ENCODE results near the gene NGFR.

The NGFR gene, protein sequence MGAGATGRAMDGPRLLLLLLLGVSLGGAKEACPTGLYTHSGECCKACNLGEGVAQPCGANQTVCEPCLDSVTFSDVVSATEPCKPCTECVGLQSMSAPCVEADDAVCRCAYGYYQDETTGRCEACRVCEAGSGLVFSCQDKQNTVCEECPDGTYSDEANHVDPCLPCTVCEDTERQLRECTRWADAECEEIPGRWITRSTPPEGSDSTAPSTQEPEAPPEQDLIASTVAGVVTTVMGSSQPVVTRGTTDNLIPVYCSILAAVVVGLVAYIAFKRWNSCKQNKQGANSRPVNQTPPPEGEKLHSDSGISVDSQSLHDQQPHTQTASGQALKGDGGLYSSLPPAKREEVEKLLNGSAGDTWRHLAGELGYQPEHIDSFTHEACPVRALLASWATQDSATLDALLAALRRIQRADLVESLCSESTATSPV

DNA sequence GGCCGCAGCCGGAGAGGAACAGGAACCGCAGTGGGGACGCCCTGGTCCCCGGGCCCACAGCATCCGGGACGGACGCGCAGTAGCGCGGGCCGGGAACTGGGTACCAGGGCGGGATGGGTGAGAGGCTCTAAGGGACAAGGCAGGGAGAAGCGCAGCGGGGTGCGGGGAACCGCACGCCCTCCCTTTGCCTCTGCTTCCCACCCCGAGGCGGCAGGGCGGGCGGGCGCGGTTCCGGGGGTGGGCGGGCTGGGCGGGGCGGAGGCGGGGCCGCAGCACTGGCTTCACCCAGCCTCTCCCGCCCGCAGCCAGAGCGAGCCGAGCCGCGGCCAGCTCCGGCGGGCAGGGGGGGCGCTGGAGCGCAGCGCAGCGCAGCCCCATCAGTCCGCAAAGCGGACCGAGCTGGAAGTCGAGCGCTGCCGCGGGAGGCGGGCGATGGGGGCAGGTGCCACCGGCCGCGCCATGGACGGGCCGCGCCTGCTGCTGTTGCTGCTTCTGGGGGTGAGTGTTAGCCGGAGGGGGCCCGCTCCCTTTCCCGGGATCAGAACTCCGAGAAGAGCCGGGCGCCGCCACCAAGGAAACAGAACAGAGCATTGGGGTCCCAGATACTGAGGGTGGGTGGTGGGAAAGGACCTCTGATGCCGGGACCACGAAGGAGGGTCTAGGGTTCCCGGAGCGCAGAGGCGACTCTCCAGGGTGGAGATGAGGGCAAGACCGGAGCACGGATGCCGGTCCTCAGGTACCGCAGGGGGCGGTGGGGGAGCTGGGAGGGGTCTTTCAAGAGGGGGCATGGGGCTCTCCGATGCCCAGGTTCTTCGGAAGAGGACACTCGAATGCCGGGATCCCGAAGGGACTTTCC is at the start of gene NGFR:
TSS of gene NGFR (plus strand) at position 308 of the 856 bp plus-strand sequence. CDS start at position 433, 125 bp downstream.
- peak in 5 of 6 experiments; percentile 32 to 54 (median 37) for DNase-seq

DNA sequence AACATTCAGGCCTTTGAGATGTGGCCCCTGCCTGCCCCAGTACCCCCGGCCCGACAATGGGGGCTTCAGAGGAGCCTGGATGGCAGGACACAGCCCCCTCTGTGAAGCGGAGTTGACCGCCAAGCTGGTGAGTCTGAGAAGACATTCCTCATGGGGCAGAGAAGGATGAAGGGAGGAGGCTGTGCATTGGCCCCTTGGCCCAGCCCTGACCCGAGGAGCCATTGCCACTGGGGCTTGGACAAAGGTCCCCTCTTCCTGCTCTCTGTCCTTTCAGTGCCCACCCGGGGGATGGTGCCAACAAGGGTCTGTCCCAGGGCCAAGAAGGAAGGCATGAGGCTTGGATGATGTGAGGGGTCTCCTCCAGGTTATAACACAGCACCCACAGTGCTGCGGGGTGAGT is 49.5 kb upstream of the NGFR start:
- DNase-seq, result no peak

DNA sequence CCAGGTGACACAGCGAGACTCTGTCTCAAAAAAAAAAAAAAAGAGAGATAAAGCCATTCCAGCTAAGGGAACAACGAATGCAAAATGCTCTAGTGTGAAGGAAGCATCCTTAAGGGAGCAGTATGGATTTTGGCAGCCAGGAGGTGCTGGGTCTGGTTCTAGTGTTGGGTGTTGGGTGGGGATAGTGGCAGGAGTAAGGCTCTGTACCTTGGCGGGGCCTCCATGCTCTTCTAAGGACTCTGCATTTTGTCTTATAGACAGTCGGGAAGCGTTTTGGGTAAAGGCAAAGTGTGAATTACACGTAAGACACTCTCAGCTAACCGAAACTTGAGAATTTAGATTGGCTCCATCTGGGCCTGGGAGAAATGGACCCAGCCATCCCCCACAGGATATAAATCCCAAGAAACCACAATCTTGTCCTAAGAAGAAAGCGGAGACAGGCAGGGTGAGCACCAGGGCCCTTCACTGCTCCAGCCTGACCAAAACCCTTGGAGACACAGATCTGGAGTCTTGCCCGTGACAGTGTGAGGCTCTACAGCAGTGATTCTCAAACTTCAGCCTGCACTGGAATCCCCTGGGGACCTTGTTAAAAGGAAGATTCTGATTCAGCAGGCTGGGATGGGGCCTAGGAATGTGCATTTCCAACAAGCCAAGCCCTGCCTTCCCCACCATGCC is 47.3 kb upstream of the NGFR start:
- DNase-seq, result no peak

DNA sequence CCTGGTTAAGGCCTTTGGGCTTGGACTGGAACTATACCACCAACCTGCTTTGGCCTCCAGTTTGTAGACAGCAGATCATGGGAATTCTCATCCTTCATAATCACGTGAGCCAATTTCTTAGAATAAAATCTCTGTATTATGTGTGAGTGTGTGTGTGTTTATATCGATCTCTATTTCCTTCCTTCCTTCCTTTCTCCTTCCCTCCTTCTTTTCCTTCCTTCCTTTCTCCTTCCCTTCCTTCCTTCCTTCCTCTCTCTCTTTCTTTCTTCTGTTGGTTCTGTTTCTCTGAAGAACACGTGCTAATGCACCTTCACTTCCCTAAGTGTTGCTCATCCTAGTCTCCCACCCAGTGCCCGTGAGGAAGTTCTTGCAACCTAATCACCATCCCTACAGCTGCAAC is 44.9 kb upstream of the NGFR start:
- DNase-seq, result no peak

DNA sequence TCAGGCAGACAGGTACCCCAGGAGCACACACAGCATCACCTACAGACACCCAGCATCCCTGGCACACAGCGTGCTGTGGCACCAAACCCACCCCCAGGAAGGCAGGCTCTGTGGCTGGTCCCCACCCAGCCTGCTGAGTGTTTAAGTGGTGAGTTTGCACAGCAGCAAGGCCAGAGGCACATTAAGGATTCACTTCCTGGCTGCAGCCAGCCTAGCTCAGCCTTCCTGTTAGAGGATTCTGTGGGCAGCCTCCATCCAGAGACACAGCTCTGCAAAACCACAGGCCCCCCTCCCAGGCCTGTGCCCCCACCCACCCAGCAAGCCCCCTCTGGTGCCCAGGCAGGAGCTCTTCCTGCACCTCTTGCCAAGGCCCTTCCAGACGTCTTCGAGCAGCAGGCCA is 44.4 kb upstream of the NGFR start:
- no peak for DNase-seq

DNA sequence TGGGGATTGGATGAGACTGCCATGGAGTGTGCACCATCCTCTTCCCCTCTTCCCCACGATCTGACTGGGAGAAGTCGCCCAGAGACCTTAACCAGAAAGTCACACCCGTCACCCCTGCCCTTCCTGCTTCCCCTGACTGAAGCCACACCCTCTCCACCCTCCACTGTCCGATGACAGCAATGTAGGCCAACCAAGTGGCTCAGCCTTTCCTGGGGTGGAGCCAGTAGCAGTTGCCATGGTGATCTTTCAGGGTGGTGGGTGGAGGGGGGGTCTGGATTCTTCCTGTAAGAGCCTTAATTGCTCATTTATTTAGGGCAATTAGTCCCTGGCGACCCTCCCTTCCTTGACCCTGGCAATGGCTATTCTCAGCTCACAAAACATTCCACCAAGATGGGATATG is 42.9 kb upstream of the NGFR start:
- no peak for DNase-seq

DNA sequence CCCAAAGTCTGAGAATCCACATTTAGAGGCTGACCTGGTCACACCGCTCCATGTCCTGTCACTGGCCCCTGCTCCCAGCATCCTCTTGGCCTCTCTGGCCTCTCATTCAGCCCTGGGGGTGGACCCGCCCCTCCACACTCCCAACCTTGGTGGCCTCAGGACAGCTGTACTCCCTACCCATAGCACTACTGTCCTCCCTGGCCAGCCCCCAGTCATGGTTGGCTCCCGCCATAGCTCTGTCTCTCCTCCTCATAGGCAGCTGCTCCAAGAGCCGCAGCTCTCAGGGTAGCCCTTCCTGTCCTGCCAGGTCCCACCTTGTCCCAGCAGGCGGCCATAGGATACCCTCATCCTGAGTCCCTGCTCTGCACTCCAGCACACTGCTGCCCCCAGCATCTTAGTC is 42.4 kb upstream of the NGFR start:
- no peak for DNase-seq

DNA sequence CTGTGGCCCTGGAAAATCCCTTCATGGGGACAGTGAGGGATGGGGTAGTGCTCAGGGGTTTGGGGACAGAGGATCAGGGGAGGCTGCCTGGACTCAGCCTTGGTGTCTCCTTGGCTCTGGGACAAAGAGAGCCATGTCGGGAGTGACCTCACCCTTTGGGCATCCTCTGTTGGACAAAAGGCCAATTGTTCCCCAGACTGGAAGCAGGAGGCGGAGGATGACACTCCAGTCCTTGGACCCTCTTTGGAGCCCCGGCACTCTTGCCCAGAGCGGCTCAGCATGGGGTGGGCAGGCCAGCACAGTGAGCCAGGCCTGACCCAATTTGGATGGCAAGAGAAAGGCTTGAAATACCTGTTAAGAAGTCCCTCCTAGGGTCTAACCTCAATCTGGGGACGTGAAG is 41.0 kb upstream of the NGFR start:
- no peak for DNase-seq

DNA sequence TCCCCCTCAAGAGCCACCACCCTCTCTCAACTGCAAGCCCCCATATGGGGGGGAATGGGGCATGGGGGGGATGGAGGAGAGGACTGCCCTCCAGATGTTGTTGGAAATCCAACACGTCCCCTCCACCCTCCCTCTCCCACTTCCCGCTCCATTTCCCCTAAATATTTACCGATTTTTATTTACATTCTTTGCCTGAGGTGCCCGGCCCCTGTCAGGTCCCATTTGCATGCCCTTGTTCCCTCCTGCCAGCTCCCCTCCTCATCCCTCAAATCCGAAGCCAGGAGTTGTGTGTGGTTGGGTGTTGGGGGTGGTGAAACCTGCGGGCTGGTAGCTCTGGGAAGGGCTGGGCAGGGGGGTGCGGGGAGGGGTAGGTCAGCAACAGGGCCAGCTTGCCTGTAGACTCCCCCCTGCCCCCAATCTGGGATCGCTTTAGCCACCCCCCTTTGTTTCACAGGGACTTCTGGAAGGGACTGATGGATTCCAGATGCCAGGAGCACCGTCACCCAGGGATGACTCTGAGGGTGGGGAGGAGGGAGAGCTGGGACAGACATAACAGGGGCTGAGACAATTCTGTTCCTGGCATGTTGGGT is 39.7 kb upstream of the NGFR start:
- DNase-seq, result no peak

DNA sequence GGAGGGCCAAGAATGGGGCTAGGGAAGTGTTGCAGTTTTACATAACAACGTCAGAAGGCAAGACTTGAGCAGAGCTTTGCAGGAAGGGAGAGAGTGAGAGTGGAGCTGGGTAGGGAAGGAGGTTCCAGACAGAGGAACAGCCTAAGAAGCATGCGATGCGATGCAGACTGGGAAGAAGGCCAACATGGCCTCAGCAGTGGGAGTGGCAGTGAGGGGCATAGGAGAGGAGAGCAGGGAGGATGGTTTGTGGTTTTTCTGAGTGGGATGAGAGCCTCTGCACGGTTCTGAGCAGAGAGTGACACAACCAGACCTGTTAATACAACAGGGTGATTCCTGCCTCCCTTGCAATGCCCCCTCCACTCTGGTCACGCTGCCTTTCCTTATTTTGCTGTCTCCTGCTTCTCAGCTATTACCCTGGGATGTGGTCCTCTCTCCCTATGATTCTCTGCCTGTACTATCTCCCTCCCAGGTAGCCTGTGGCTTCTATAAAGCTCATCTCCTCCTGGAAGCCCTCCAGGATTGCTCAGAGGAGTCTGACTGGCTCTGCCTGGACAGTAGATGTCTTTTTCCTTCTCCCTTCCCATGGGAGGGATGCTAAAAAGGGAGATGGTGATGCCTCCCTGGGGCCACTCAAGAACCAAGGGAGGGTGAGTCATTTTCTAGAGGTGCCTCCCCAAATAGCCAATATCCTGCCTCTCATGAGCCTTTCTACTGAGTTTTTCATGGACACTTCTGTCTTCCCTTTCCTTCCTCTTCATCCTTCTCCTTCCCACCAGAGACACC is 38.7 kb upstream of the NGFR start:
- no peak for DNase-seq

DNA sequence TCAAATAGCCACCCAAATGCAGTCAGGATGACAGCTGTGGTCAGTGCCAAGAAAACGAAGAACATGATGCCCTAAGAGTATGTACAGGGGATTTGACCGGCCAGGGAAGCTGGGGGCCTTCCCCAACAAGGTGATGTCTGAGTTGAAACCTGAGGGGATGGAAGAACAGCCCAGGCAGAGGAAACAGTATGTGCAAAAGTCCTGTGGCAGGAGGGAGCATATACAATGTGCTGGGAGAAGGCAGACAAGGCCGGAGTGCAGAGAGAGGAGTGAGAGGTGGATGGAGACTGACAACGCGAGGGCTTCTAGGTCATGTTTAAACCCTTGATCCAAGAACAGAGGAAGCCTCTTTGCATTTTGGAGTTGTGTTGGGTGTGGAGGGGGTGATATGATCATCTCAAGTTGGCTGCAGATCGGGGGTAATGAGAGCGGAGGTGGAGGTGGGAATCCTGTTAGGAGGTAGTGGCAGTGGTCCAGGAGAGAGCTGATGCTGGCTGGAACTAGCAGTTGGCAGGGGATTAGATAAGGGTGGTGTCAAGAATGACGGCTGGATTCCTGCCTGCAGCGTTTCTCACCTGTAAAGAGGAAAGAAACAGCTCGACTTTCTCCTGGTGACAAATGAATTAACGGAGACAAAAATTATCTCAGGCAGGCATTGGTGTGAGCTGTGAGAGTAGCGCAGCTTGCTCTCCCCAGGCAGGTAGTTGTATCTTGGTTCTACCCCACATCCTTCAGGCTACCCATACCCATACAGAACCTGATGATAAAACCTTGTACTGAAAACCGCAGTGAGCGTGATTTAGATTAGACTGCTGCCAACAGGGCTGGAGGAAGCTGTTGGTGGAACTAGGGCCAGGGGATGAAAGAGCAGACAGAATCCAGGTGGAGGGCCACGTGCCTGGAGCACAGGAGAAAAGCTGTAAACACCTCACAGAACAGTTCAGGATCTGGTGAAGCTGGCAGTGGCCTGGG is 37.2 kb upstream of the NGFR start:
- DNase-seq, result no peak

DNA sequence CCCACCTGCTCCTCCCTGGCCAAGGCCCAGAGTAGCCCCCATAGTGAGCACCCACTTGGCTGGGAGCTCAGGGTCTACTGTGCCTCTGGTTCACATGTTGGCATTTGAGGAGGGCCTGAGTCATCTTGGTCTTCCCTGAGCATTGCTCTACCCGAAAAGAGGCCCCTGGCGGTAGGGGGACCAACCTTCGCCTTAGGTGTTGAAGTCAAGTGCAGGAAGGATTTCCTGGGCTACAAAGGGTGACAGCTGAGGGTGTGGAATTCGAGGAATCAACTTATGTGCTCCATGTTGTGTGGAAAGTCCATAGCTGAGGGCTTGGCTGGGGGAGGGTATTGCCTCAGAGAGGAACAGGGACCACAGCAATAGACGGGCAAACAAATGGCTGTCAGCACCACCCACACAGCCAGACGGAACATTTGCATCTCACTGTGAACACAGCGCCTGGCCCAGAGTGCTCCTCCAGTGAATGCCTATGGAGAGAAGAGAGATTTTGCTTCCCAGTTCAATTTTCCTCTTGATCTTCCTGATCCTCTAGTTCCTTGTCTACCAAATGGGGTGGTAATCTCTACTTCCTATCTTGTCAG is 35.6 kb upstream of the NGFR start:
- no peak for DNase-seq

DNA sequence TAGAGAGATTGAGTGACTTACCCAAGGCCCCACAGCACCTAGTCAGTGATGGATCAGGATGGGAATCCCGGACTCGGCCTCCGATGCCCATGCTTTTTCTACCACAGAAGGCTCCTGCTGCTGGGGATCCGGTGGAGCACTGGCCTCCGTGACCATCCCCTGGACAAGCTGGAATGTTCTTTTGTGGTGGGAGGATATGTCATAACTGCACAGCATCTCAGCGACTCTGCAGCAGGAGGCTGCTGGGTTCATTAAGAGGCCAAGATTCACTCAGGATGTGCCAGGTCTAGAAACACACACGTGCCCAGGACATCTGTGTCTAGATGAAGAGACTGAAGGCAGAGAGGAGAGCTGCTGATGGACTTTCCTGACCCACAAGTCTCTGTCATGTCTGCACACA is 34.7 kb upstream of the NGFR start:
- no peak for DNase-seq

DNA sequence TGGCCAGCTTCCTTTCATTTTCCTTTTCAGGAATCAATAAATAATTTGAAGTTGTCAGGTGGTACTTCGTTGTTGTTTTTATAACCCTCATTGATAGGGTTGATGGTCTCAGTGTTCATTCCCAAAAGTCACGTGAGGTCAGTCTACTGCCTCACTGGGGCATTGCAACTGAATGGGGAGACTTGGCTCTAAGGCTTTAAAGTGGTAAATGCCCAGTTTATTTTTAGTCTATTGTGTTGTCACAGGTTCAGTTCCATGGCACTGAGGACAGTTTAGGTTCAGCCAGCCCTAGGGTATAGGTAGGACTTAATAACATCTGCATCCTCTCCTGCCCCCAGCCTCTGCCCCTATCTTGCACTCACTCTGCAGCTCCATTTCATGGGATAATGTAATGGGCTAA is 33.5 kb upstream of the NGFR start:
- DNase-seq, result no peak

DNA sequence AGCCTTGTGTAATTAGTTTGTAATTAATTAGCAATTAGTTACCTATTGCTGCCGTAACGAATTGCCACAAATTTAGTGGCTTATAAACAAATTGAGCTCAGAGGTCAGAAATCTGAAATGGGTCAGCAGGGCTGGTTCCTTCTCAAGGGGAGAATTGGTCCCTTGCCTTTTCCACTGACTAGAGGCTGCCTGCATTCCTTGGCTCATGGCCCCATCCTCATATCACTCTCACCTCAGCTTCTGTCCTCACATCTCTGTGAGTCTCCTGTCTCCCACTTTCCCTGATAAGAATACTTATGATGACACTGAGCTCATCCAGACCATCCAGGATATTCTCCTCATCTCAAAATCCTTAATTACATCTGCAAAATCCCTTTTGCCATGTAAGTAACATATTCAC is 31.0 kb upstream of the NGFR start:
- no peak for DNase-seq

DNA sequence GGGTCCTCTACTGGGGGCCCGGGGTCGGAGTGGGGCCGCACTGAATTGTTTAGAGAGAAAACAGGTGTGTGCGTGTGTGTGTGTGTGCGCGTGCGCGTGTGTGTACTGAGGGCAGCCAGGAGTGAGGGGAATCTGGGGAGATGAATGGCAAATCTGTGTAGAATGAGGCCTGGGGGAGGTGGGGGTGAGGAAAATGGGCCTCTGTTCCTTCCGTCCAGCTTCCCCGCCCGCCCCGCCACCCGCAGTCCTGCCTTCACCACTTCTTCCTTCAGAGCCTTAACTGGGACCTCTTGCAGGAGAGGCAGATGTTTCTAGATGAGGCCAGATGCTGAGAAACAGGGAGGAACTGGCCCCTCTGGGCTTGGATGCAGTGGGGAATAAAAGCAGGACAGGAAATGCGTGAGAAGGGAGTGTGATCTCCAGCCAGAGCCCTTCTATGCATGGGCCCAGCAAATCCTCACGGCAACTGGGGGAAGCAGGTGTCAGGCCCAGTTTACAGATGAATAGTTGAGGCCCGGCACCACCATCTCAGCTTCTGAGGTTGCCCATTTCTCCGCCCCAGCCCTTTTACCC is 29.7 kb upstream of the NGFR start:
- no peak for DNase-seq

DNA sequence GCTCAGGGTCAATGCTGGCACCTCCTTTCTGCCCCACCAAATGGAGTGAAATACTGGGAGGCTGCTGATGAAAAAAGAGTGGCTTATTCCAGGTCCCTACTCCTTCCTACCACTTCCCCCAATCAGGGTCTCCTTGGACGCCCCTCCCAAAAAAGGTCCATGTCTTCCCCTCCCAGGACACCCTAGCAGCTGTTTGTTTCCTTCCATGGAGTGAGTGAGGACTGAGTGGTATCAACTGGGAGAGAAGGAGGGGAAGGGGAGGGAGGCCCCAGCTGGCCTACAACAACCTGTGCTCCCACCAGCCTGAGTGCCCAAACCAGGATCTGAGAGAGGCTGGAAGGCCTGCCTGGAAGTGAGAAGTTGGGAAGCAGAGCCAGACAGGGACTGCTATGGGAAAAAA is 28.7 kb upstream of the NGFR start:
- no peak for DNase-seq

DNA sequence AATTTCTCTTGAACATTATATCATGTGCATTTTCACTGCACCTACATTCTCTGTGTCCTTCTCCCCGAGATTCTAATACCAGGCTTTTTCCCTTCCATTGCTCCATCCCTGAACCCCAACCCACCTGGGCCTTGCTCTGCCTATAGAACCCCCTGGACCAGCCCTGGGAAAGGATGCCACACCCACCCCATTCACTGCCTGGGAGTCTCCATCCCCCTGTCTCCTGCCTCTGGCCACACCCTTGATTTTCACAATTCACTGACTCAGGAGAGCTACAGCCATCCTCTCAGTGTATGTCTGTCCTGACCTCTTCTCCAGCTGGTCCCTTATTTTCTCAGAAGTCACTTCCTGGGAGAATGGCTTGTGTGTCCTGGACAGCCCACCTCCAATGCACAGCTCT is 27.9 kb upstream of the NGFR start:
- DNase-seq, result no peak

DNA sequence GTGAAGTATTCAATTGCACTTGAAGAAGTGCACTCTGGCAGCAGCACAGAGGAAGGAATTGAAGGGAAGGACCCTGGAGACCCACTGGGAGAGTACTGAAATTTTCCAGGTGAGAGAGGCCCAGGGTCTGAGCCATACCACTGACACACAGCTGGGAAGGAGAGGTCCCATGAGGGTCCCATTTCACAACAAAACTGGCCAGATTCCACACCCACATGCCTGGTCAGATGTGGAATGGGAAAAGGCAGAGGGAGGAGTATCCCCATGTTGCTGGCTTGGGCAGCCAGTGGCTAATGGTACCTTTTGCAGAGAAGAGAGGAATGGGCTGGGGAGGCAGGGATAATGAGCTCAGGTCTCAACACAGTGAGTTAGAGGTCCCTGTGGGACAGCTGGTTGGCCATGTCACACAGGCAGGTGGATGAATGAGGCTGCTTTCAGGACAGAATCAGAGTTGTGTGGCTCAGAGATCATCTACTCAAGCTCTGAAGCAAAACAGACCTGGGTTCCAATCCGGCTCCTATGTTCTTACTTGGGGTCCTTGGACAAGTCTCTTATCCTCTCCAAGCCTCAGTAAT is 26.2 kb upstream of the NGFR start:
- DNase-seq, result no peak
